DND-41 (cell line): Measurements from ENCODE around the gene SMAD1.
A peak's percentile ranks its signal among the peaks of the same experiment; 100 is the strongest.

ENCODE experiments used
- ATAC-seq: fragments of 200-7000 bp; cut with Tn5 transposase; 3 replicates; pipeline ENCODE4 v1.9.1; 2021; ENCODE audit warnings: low read depth; ENCODE audit not compliant: insufficient read depth
- DNase-seq: peaks from one replicate; pipeline ENCODE4 v3.0.0-alpha.2; 2020
- H2AFZ ChIP-seq: 2 replicates; pipeline ENCODE4 v1.6.0; 2012; ENCODE audit warnings: low read depth, low read length
- H3K27ac ChIP-seq: 2 replicates; pipeline ENCODE4 v1.5.1; 2012; ENCODE audit warnings: low read length, inconsistent platforms
- H3K27me3 ChIP-seq: fragments of 200-600 bp; sonication (generic); 2 replicates; pipeline ENCODE4 v1.6.0; 2012; ENCODE audit warnings: low read length, mild to moderate bottlenecking, inconsistent platforms; ENCODE audit not compliant: insufficient read depth, poor library complexity
- H3K36me3 ChIP-seq: 2 replicates; pipeline ENCODE4 v1.5.1; 2012; ENCODE audit warnings: low read length, inconsistent platforms; ENCODE audit not compliant: insufficient read depth
- H3K4me1 ChIP-seq: 2 replicates; pipeline ENCODE4 v1.5.1; 2012; ENCODE audit warnings: mild to moderate bottlenecking, low read length; ENCODE audit not compliant: insufficient read depth
- H3K4me2 ChIP-seq: 2 replicates; pipeline ENCODE4 v1.6.0; 2012; ENCODE audit warnings: mild to moderate bottlenecking, moderate library complexity, low read length, inconsistent platforms; ENCODE audit not compliant: insufficient read depth
- H3K4me3 ChIP-seq, 2 experiments: fragments of 200-600 bp in 1 of 2; shearing (Covaris generic) in 1 of 2; 2 replicates each; pipeline ENCODE4 v1.5.1; 2012 to 2016; ENCODE audit warnings: inconsistent platforms in 2 of 2, low read length in 2 of 2, mild to moderate bottlenecking in 2 of 2, low read depth in 1 of 2, moderate library complexity in 1 of 2
- H3K79me2 ChIP-seq: 2 replicates; pipeline ENCODE4 v1.6.0; 2012; ENCODE audit warnings: low read length, inconsistent platforms; ENCODE audit not compliant: insufficient read depth
- H3K9ac ChIP-seq: 2 replicates; pipeline ENCODE4 v1.6.0; 2012; ENCODE audit warnings: low read depth, mild to moderate bottlenecking, inconsistent platforms, low read length, moderate library complexity
- H3K9me3 ChIP-seq: 2 replicates; pipeline ENCODE4 v1.5.1; 2012; ENCODE audit warnings: low read length, moderate library complexity, mild to moderate bottlenecking, inconsistent platforms; ENCODE audit not compliant: insufficient read depth, severe bottlenecking
- H4K20me1 ChIP-seq: 2 replicates; pipeline ENCODE4 v1.6.0; 2012; ENCODE audit warnings: low read length; ENCODE audit not compliant: insufficient read depth
- EZH2 ChIP-seq: IDR thresholded peaks from 3 replicates; pipeline ENCODE4 v1.6.1; 2012; ENCODE audit warnings: borderline replicate concordance, low read depth, mild to moderate bottlenecking, moderate library complexity, low read length, inconsistent platforms; ENCODE audit not compliant: severe bottlenecking
- TF ChIP-seq, protein P1 (sequence below): IDR thresholded peaks from 2 replicates; pipeline ENCODE4 v1.5.1; 2012; ENCODE audit warnings: borderline replicate concordance, low read length, moderate library complexity, mild to moderate bottlenecking; ENCODE audit not compliant: poor library complexity, severe bottlenecking; ENCODE audit errors: extremely low read depth

Gene SMAD1

DNA sequence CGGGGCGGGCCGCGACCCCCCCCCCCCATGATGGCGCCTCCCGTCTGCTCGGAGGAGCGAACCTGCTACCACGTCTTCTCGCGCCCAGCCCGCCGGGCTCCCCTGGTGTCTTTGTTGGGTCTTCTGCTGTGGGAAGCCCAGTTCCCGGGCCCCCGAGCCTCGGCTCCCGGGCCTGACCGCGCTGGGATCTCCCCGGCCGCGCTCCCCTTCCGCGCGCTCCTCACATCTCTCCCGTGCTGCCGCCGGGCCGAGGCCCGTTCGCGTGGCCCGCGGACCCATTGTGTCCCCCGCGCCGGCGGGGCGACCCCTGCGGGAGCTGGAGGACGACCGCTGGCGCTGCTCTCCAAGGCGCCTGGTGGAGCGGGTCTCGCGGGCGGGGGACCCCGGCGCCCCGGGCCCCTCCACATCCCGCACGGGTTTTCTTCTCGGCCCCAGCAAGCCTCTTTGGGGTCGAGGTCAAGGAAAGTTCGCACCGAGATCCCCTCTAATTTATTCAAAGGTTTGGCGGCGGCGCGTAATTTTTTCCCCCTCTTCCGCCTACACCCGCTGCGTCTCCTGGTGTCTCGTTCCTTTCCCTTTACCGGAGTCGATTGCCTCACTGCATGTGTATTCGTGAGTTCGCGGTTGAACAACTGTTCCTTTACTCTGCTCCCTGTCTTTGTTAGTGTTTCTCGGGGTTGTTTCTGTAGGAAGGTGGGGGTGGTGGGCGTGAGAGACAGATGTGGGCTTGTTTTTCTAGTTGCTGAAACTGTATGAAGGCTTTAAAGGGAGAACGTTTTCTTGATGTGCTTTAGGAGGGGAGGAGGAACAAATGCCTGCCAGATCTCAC, 770 bp downstream of the SMAD1 start:
- peak overlapping the region; percentile 11 to 53; a peak in 3 of 4 replicates for H3K4me3 ChIP-seq
- H3K9me3 ChIP-seq, result no peaks in the 10 kb centered on the region
- peaks cover 58% of the 10 kb centered on the region for H3K27me3 ChIP-seq
- TF ChIP-seq, protein P1, sequence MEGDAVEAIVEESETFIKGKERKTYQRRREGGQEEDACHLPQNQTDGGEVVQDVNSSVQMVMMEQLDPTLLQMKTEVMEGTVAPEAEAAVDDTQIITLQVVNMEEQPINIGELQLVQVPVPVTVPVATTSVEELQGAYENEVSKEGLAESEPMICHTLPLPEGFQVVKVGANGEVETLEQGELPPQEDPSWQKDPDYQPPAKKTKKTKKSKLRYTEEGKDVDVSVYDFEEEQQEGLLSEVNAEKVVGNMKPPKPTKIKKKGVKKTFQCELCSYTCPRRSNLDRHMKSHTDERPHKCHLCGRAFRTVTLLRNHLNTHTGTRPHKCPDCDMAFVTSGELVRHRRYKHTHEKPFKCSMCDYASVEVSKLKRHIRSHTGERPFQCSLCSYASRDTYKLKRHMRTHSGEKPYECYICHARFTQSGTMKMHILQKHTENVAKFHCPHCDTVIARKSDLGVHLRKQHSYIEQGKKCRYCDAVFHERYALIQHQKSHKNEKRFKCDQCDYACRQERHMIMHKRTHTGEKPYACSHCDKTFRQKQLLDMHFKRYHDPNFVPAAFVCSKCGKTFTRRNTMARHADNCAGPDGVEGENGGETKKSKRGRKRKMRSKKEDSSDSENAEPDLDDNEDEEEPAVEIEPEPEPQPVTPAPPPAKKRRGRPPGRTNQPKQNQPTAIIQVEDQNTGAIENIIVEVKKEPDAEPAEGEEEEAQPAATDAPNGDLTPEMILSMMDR, result no peak
- peak; percentile 93 for TF ChIP-seq EZH2
- H3K9ac ChIP-seq, result peak overlapping the region; percentile 40; the same call in 1 of the 2 replicates
- H3K79me2 ChIP-seq, result no peaks in the 10 kb centered on the region
- peak overlapping the region; percentile 57 for H2AFZ ChIP-seq
- H3K27ac ChIP-seq, result no peak overlapping the region
- H3K36me3 ChIP-seq, result no peaks in the 10 kb centered on the region
- no peaks in the 10 kb centered on the region for H4K20me1 ChIP-seq
- peak overlapping the region; percentile 76 for H3K4me2 ChIP-seq
- H3K4me1 ChIP-seq, result peaks cover 21% of the 10 kb centered on the region
- DNase-seq (peak; percentile 26), ATAC-seq (peak; percentile 68)

DNA sequence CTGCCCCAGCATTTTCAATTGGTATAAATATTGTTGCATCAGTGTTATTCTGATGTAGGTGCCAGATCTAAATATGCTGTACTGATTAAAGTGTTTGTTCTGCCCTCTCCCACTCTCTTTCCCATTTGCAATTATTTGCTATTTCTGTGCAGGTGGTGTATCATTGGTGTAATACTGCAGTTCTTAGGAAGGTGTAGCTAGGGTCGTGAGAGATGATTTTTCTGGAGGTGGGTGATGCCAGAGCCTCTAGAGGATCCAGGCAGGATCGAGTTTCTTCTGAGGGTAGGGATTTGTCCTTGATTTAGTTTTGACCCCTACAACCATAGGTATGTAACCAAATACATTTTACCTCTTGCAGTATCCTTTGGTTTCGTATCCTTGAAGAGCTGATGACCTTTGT, 1.9 kb downstream of the SMAD1 start:
- ATAC-seq, result no peak

DNA sequence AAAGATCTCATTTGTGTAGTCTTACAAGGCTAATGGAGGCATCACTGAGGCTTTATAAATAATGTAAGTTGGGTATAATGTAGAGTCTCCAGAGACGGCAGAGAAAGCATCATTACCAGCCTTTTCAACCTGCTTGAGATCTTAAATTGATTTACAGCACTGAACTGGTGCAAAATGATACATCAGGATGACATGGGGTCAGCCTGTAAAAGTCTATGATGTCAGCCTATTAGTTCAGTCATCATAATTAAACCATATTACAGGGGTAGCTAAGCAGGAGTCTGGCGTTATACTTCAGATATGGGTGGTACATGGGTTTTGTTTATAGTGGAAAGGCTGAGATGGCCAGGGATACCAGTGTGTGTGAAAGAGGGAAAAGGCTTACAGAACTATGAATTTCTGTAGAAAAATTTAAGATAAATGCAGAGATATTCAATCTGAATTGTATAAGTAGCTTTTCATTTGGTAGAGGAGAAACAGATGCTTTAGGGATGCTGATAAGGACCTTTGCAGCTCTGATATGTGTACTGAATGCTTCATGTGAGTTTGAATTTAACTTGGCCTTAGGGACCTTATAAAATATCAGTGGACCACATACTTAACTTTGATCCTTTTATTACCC, 2.7 kb downstream of the SMAD1 start:
- no peak for ATAC-seq
- H3K36me3 ChIP-seq, result no peaks in the 10 kb centered on the region
- H3K27me3 ChIP-seq, result peaks cover 62% of the 10 kb centered on the region
- no peak overlapping the region for H3K9ac ChIP-seq
- peaks cover 21% of the 10 kb centered on the region for H3K4me1 ChIP-seq
- H3K4me3 ChIP-seq, result no peak overlapping the region
- H3K9me3 ChIP-seq, result no peaks in the 10 kb centered on the region
- no peaks in the 10 kb centered on the region for H4K20me1 ChIP-seq
- H3K27ac ChIP-seq, result no peak overlapping the region
- no peak overlapping the region for H2AFZ ChIP-seq
- TF ChIP-seq EZH2, result no peak
- TF ChIP-seq, protein P1, result no peak
- no peak for DNase-seq
- H3K79me2 ChIP-seq, result no peaks in the 10 kb centered on the region
- no peak overlapping the region for H3K4me2 ChIP-seq

More for the DNA sequence above, 1.9 kb downstream of the SMAD1 start:
- H3K36me3 ChIP-seq, result no peaks in the 10 kb centered on the region
- H3K4me2 ChIP-seq, result no peak overlapping the region
- H3K79me2 ChIP-seq, result no peaks in the 10 kb centered on the region
- H2AFZ ChIP-seq, result no peak overlapping the region
- H3K9me3 ChIP-seq, result no peaks in the 10 kb centered on the region
- DNase-seq, result no peak
- H3K27ac ChIP-seq, result no peak overlapping the region
- TF ChIP-seq EZH2, result no peak
- TF ChIP-seq, protein P1, result no peak
- no peaks in the 10 kb centered on the region for H4K20me1 ChIP-seq
- no peak overlapping the region for H3K4me3 ChIP-seq
- H3K27me3 ChIP-seq, result peaks cover 62% of the 10 kb centered on the region
- no peak overlapping the region for H3K9ac ChIP-seq
- H3K4me1 ChIP-seq, result peaks cover 21% of the 10 kb centered on the region
